Ovary (tissue), 3 donors: ENCODE measurements around the gene TBL1X.

ENCODE experiments used
- CTCF ChIP-seq, 3 donors: fragments of 450-650 bp in 2 of 3; fragments of 200-600 bp in 1 of 3; IDR thresholded peaks; one replicate each; pipeline versions ENCODE4 v1.5.1 to v1.8.0; 2016 to 2022; ENCODE audit warnings: antibody characterized with exemption in 3 of 3, mild to moderate bottlenecking in 1 of 3
- POLR2A ChIP-seq: fragments of 450-650 bp; IDR thresholded peaks from one replicate; pipeline ENCODE4 v1.6.1; 2017; ENCODE audit warnings: antibody characterized with exemption, mild to moderate bottlenecking, moderate library complexity
- donor health status: DM: no; HTN: no; CAD: no.

GRCh38 chrX:9562851-9563250, 98.0 kb downstream of the TBL1X start:
- no peak for TF ChIP-seq CTCF (IDR thresholded peaks at IDR 0.05)
- TF ChIP-seq POLR2A = no peak
